Fibroblast of pulmonary artery (primary cell): ENCODE measurements around the gene IGFALS.

Experiments used
- DNase-seq: peaks from one replicate; pipeline ENCODE4 v3.0.0-alpha.2; 2010; ENCODE audit warnings: low read depth
- H3K4me3 ChIP-seq: replicated peaks from 2 replicates; pipeline ENCODE4 v1.5.1; 2011; ENCODE audit warnings: low read depth, mild to moderate bottlenecking, control low read depth, low read length, moderate library complexity
- TF ChIP-seq, protein P1 (sequence below): IDR thresholded peaks from 2 replicates; pipeline ENCODE4 v1.5.1; 2011; ENCODE audit warnings: mild to moderate bottlenecking, control low read depth, low read length, inconsistent platforms; ENCODE audit errors: missing control alignments

Gene IGFALS

DNA sequence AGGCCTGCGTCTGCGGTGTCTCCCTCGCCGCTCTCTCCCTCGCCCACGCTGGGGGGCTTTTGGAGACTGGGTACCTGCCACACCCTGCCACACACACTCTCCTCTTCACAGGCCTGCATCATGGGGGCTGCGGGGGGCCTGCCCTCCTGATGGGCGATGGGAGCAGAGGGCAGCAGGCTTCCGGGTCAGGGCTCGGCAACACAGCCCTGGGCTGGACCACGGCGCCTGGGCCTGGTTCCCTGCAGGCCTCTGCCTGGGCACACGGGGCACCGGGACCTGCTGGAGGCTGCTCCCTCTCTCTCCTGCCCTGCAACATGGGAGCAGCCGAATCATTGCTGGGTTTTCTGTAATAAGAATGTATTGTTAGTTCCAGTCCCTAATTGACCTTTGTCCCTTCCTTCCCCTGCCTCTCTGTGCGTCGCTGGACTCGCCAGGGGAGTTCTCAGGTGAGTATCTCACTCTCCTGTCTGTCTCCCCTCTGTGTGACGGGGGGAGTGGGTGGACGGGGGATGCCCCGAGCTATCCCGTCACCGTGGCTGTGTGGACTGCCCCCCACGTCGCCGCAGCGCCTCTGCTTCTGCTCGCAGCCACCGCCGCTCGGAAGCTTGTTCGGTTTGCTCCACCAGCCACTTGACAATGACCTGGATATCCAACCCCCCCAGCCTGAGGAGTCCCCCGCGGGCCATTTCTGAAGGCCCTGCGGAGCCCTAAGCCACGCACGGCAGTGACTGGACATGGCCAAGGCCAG is 35.6 kb downstream of the IGFALS start:
- H3K4me3 ChIP-seq: no peak overlapping the region
- TF ChIP-seq, protein P1, sequence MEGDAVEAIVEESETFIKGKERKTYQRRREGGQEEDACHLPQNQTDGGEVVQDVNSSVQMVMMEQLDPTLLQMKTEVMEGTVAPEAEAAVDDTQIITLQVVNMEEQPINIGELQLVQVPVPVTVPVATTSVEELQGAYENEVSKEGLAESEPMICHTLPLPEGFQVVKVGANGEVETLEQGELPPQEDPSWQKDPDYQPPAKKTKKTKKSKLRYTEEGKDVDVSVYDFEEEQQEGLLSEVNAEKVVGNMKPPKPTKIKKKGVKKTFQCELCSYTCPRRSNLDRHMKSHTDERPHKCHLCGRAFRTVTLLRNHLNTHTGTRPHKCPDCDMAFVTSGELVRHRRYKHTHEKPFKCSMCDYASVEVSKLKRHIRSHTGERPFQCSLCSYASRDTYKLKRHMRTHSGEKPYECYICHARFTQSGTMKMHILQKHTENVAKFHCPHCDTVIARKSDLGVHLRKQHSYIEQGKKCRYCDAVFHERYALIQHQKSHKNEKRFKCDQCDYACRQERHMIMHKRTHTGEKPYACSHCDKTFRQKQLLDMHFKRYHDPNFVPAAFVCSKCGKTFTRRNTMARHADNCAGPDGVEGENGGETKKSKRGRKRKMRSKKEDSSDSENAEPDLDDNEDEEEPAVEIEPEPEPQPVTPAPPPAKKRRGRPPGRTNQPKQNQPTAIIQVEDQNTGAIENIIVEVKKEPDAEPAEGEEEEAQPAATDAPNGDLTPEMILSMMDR: no peak

DNA sequence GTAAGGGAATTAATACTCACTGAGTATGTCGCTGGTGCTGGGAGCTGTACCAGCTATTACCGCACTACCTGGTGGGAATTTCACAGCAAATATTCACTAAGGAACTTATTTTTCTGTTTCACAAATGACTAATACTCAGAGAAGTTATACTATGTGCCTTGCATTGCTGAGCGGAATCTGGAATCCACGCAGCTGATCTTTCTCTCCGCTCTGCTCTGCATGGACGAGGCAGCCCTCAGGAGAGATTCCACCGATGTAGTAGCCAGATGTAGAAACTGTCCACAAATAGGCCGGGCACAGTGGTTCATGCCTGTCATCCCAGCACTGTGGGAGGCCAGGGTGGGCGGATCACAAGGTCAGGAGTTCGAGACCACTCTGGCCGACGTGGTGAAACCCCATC is 39.3 kb downstream of the IGFALS start:
- TF ChIP-seq, protein P1: no peak
- DNase-seq: no peak
- no peak overlapping the region for H3K4me3 ChIP-seq

More for the DNA sequence above, 35.6 kb downstream of the IGFALS start:
- DNase-seq: no peak

DNA sequence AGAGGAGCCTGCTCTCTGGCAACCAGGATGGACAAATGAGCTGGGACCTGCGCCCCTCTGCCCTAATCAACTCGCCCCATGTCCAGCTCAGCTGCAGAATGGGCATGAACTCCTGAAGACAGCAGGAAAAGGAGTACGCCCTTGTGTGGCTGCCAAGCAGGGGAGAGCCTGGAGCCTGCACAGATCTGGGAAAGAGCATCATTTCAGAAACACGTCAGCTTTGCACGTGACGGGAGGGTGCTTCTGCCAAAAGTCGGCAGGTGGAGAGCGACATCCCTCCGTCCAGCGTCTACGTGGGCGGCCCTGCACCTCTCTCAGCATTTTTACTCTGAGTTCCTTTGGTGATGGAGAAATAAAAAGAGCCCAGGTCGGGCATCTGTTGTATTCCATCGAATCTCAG is 40.7 kb downstream of the IGFALS start:
- TF ChIP-seq, protein P1: no peak
- no peak overlapping the region for H3K4me3 ChIP-seq
- no peak for DNase-seq

DNA sequence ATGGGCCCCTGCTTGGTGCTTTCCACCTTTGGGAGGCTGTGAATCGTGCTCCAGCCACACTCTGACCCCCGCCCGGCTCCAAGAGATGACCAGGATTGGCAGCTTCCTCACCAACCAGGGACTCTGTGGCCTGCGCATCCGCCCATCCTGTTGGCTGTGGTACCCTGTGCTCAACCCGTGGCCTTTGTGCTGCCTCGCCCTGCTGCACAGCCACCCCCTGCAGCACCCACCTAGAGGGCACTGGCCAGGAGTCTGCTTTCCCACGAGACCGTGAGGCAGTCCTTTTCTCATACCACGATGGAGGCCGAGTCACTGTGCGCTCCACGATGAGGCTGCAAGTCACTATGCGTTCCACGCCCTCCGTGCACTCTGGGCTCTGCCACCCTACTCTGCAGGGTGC is 41.6 kb downstream of the IGFALS start:
- TF ChIP-seq, protein P1: no peak
- DNase-seq: no peak
- no peak overlapping the region for H3K4me3 ChIP-seq

DNA sequence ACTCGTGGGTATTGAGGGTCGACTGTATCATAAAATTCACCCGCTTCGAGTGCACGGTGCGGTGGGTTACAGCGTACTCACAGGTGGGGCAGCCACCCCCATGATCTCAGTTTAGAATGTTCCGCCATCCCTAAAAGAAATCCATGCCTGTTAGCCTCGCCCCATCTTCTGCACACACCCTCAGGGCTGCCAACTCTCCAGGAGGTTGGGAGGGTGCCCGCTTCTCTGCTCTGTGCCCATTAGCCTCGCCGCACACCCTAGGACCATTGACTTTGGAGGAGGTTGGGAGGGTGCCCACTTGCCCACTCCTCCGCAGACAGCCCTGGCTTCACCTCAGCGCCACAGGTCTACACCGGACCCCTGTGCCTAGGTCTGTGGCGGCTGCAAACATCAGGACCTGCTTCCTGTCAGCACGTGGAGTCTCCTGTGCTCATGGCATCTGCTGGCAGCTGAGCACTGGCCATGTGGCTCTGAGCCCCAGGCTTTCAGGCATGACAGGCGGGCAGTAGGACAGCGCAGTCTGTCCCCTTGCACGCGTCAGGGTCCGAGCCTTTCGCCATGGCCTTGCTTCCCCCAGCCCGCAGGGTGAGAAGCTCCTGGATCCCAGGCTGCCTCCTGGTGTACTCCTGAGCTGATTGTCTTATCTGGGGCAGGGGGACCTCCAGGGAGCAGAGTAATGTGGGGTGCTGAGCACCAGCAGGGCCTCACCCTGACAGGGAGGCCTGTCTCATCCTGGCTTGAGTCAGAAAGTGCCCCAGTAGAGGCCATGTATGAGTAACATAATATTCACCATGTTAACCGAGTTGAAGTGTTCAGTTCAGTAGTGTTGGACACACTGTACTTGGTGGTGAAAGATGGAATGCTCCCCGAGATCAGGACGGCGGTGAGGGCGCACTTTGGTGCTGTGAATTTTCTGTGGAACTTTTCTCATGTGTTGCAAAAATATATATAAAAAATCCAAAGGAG is 44.1 kb downstream of the IGFALS start:
- no peak overlapping the region for H3K4me3 ChIP-seq
- TF ChIP-seq, protein P1: no peak
- no peak for DNase-seq

DNA sequence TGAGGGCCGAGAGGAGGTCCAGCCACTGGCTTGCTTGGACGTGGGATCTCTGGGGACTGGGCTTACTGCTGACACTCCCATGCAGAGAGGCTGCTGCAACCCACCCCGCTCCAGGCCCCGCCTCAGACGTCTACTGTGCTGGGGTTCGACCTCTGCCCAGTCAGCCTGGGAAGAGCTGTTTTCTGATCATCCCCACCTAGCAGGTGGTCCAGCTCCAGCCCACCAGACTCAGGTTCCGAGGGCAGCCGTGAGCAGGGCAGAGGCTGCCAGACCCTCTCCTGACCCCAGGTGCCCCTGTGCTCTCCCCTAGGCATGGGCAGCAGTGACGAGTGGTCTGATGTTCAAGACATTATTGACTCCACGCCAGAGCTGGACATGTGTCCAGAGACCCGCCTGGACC is 45.6 kb downstream of the IGFALS start:
- DNase-seq: no peak
- TF ChIP-seq, protein P1: no peak
- no peak overlapping the region for H3K4me3 ChIP-seq
